Stimulated activated CD4-positive, alpha-beta T cell treated with anti-CD3 and anti-CD28 coated beads, Interleukin-2, amount 100 ng/mL, for 24 hours (primary cell): ENCODE measurements around the gene CPEB4.
A peak's percentile ranks its signal among the peaks of the same experiment; 100 is the strongest.

ENCODE experiments used
- DNase-seq, 2 donors: peaks; one replicate each; pipeline ENCODE4 v3.0.0-alpha.2; 2020

The CPEB4 gene

DNA sequence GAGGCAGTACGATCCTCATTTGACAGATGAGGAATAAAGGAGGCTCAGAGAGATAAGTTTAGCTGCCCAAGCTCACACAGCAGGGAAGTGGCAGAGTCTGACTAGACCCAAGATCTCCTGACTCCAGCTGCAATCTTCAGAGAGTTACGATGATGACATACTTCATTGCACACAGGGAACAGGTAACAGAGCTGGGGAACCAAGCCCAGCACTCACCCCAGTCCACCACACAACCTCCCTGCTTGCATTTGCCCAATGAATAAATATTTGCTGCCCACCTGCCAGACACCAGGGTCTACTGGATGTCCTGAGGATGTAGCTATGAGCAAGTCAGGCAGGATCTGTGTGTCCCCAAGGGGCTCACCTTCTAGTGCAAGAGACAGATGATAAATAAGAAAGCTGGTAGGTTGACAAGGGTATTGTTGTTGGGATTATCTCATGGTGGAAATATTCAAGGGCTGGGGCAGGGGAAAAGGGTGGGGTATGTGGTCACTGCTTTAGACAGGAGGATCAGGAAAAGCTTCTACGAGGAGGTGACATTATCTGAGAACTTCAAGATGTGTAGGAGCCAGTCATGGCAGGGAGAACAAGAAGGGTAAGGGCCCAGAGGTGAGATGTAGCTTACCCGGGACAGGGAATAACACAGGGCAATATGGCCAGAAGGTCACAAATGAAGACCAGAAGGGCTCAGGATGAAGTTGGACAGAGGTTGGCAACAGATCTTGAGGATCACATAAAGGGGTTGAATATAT, 28.6 kb upstream of the CPEB4 start:
- DNase-seq = no peak

DNA sequence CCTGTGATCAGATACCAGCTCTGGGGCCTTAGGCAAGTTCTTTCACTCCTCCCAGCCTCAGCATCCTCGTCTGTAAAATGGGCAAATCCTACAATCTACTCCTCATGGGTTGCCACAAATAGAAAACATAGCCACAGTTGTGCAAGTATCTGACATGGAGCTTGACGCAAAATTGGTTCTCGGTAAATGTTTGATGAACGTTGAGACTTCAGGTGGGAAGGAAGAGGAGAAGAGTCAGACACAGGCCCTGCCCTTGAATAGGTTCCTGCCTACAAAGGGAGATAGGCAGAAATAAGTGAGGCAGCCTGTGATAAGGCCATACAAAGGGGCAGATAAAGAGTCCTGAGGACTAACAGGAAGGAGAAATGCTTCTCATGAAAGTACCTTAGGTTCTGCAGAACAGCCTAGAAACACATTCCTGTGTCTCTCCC, 26.1 kb upstream of the CPEB4 start:
- DNase-seq = no peak

DNA sequence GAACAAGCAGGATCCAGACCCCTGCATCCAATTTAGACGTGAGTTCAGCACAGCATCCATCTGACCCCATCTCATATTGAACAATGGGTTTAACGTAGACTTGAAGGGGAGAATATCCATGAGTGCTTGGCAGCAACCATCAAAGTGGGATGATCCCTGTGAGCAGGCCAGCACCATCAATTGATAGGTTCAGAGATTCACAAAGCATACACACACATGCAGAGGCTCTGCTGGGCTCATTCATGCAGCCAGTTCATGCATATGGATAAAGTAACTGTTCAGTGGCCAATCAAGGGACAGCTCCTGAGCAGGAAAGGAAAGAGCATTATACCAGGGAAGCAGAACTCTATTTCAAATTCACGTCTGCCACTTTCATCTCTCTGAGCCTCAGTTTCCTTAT, 24.8 kb upstream of the CPEB4 start:
- DNase-seq = no peak

DNA sequence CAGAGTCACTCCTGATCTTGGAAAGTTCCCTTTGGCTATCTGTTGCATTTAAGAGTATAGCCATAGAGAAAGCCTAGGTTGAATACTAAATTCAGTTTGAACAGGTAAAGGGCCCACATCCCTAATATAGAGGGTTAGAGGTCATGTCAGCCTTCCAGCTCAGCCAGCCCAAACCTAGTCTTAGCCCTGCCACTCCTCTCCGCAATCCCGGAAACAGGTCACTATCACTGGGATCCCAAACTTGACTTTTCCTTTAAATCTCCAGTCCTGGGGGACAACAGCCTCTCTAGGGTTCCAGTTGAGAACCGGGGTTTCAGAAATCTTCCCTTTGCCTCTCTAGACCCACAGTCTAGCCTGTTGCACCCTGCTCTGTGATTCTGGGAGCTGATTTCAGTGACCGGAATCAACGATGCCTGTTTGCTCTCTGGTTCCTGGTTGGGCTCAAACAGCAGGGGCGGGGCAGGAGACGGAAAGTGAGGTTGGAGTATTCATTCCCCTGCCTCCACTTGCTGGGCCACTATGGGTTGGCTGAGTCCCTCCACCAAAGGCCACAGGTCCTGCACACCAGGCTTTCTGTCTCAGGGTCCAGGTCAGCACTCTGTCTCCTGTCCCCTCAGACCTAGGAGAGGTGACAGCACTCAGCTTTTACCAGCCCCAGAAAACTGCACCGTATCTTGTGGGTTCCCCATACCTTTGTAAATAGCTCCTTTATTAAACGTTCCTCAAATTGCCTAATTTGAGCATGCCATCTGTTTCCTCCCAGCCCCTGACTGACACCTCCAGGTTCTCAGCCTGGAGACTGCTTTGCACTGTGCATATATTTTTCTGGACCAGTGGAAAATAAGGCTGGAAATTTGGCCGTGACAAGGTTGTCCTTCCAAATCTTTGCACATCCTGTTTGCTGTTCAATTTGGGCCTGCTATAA, 23.8 kb upstream of the CPEB4 start:
- DNase-seq = no peak

DNA sequence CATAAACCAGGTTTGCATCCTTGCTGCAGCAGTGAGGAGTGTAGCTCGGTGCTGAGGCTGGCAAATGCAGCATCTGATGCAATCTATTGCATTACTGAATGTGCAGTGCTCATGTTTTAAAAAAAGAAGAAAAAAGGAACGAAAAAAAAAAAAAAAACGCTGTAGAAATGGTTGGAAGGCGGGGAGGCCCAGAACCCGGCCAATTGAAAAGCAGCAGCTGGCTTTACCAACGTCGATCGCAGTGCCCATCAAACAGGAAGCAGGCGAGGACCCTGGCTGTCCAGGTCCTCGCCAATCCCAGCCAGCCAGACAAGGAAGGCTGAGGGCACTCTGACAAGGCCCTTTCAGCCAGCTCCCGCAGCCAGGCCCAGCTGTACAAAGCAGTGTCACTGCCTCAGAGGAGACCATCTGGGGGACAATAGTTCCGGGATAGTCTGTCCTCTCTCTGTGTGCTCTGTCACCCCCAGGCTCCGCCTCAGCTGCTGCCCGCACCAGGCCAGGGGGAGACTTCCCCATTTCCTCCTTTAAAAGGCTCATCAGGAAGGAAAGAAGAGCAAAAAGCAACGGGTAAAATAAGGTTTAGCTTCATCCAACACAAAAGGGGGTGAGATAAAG, 21.8 kb upstream of the CPEB4 start:
- no peak for DNase-seq

DNA sequence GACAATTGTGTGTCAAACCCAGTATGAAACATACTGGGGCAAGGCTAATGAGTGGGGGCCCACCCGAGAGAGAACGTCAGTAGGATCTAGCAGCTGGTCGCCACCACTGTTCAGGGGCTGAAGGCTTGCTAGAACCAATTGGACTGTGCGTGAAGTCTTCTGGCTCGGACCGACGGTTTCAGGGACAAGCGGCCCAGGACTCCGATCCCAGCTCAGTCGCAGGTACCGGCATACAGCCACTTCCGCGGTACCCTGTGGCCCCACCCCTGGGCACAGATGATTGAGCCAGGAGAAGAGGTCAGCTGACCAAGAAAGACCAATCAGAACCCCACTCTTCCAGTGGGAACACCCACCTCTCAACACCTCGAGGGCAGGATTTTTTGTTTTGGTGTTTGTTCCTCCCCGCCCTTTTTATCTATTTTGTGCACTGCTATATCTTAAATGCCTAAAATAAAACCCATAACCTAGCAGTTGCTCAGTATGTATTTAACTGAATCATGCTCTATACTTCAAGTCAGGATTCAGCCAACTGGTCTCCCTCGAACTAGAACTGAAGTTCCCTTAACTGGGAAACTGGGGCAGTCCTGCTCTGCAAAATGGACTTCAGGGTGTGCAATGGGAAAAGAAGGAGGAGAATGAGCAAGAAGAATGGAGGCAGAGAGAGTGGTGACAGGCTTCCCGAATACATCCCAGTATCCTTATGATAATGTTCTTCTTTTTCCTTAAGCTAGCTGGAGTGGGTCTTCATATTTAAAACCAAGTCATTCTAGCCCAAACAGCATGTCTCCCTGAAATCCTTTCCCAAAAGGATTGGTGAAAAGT, 21.1 kb upstream of the CPEB4 start:
- DNase-seq = no peak

DNA sequence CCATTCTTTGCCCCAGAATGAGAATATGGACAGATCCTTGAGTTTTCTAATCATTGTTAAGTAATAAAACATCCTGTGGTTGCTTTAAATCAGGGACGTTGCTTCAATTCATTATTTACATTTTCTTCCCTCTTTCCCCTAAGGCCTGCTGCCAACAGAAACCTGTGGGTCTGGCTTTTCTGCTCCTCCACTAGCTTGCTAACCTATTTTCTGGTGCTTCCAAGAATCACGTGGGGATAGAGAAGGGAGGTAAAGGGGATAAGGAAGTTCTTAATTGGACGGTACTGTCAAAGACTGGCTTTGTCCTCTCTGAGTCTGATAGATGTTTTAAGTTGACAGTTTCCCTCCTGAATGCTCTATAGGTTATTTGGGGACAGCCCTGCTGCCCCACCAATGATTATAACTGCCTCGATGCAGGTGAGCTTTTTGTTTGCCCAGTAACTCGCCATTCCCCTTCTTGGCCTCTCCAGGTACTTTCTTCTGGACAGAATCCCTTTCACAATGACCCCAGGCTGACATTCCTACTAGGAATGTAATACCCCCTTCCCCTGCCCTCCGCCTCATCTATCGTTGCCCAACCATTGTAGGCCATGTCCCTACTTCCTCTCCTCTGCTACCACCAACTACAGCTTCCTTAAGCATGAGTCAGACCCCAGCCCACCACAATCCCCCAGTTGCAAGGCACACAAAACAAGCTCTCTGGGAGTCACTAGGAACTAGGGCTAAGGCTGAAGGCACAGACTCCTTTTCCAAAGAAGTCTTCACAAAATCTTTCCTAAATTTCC, 19.9 kb upstream of the CPEB4 start:
- DNase-seq = no peak

DNA sequence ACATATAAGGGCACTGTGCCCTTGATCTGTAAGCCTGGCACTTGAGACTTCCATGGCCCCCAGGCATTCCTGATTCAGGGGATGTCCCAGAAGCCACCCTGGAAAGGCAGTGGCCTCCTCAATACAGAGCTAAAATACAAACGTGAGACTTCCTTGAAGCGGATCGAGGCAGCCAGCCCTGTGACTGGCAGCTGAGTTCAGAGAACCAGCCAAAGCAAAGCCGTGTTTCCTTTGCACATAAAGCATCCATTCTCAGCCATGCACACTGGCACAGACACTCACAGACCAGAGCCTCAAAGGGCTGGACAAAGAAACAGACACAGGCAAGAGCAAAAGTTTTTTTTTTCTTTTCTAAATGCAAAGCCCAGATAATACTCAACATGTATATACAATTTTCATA, 18.8 kb upstream of the CPEB4 start:
- no peak for DNase-seq

DNA sequence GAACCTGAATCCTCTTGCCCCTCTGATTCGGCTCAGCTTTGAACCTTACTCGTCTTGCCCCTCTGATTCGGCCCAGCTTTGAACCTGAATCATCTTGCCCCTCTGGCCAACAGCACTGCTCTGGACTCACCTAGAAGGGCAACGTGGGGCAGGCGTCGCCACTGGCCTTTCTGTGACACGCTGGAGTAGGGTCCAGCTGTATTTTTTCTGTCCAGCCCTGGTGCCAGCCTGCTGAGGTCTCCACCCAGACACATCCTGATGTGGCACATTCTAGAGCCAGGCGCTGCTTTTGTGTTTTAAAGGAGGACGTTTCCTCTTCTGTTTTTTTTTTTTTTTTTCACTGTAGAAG, 15.2 kb upstream of the CPEB4 start:
- no peak for DNase-seq

DNA sequence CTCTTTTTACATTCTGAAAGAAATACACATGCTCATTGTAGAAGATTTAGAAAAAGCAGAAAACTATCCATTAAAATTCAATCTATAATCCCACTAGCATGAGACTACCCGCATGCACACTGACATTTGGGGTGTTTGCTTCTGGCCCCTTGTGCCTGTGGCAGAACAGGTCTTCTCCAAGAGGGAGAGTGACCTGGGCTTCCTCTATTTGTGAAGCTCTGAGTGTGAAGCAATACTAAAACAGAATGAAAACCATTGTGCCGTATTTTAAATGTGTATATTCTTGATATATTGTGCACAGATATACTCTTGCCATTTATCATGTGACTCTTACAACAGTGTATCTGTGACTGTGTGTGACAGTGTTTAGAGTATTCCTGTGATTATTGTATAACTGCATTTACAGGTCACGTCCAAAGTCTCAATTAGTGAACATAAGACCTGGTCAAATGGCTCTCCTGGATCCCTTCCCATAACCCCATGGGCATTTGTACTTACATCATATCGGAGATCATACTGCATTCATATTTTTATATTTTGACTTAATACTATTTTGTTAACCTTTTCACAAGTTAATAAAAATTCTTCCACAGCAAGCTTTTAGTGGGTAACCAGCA, 14.7 kb upstream of the CPEB4 start:
- no peak for DNase-seq

DNA sequence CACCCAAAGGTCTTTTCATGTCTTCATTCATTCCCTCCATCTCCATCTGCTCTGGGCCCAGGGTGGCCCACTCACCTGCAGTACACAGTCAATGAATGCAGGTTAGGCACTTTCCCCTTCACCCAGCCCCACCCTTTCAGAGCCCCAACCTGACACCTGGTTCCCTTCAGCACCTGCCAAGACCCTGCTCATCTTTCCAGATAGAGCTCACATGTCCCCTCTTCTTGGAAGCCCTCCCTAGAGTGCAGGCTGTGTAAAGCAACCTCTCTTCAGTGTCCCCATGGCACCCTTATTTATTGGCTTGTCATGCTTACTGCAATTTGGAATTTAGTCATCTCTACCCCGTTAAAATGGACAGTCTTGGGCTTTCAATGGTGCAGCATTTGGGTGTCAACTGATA, 13.0 kb upstream of the CPEB4 start:
- no peak for DNase-seq

DNA sequence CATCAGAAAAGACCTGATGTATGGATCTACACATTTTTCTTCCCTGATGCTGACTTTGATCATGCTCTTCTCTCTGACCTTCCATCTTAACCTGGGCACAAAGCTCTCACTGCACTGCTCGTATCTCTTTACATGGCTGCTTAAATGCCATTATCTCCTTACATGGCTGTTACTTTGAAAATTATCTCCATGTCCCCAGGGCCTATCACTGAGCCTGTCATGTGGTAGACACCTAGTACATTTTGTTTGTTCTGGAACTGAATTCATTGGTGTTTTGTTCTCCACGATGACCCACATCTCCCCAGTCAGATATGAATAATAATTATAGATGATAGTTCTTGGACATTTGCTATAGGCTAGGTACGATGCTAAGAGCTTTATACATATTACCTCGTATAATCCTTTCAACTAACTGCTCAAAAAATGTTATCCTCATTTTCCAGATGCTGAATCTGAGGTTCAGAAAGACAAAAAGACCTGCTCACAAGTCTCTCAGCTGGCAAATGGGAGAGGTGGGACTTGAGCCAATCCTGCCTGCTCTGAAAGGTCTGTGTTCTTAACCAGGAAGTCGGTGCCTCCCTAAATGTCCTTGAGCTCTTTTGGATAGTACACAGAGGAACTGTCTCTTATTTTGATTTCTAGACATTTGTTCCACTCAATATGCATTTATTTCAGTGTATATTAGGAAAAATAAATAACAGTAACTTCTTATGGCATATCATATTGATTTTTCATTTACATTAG, 9.8 kb upstream of the CPEB4 start:
- DNase-seq = no peak

DNA sequence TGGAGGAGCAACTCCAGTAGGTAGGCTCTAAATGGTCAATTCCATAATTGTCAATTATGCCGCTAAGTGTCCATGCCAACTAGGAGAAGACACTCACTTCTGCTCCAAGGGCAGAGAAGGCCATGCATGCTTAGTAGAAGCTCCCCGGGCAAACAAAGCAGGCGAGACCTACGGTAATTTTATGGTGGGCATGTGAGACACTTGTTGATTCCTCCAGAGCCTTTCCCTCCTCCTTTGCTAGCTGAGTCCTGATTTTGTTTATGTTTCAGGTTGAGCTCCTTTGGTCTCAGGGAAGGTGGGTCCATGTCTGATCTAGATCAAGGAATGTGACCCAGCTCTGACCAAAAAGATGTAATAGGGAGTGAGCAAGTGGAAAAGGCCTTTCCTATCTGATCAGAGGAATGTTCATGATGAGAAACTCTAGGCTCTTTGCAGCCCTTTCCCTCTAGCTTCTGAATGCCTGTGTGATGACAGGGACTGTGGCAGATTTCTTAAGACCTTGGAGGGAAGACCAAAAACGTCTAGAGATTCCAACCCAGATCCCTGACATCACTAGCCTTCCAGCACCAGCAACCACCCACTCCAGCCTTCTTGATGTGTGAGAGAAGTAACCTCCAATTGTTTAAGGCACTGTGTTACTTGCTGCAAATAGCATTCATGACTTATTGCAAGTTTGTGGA, 7.7 kb upstream of the CPEB4 start:
- DNase-seq = no peak

DNA sequence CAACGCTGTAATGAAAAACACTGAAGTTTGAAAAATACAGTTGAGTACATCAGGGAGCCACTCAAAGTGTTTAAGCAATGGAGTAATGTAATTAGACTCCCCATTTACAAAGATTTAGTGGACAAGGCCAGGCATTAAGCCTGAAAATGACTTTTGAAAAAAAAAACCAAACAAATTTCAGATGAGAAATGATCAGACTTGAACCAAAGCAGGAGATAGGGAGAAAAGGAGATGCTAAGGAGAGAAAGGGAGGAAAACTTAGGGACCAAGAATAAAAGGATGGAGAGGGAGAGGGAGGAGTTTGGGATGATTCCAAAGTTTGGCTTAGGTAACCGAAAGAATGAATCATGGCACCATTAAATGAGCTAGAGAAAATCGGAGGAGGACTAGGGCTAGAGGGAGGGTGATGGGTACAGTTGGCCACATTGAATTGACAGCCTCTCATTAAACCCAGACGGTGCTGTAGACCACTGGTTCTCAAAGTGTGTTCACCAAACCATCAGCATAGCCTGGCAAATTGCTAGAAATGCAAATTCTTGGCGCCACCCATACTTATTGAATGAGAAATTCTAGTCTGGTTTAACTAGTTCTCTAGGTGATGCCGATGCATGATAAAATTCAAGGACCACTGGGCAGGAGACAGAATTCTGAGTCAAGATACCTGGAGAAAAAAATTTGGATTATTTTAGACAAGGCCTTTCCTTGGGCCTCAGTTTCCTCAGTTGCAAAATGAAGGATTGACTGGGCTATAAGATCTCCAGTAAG, 6.2 kb upstream of the CPEB4 start:
- DNase-seq = no peak

DNA sequence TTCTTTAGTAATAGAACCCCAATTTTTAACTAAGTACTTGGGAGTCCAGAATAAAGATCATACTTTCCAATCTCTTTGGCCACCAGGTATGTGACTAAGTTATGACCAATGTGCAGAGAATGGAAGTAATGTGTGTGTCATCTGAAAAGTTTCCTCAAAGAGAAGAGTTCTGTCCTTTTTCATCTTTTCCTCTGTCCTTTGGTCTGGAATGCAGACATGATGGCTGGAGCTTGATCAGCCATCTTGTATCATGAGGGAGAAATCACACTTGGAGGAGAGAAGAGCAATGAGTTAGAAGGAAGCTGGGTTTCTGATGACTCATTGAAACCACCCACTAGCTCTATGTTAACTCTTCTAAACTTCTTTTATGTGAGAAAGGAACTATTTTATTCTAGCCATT, 5.5 kb upstream of the CPEB4 start:
- no peak for DNase-seq

DNA sequence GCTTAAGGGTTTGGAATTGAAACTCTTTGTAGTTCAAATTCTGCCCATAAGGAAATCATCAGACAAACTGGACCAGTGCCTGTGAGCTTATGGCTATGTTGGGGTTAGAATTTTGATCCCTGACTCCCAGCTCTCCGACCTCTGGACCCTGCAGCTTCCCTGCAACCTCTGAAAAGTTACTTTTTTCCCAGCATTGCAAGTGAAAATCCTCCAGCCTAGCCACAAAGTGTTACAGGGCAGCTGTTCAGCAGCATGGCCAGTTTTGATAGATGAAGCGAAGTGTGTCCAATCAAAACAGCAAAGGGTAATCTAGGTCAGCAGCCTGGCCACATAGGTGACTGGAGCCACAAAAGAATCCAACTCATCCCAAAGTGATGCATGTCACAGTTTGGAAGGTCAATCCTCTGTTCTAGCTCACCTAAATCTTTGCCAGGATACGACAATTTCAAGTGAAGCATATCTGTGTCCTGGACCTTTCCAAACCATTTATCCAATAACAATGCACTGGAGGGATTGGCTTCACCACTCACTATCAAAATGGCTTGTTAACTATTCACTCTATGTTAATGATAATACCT, 4.7 kb upstream of the CPEB4 start:
- no peak for DNase-seq

DNA sequence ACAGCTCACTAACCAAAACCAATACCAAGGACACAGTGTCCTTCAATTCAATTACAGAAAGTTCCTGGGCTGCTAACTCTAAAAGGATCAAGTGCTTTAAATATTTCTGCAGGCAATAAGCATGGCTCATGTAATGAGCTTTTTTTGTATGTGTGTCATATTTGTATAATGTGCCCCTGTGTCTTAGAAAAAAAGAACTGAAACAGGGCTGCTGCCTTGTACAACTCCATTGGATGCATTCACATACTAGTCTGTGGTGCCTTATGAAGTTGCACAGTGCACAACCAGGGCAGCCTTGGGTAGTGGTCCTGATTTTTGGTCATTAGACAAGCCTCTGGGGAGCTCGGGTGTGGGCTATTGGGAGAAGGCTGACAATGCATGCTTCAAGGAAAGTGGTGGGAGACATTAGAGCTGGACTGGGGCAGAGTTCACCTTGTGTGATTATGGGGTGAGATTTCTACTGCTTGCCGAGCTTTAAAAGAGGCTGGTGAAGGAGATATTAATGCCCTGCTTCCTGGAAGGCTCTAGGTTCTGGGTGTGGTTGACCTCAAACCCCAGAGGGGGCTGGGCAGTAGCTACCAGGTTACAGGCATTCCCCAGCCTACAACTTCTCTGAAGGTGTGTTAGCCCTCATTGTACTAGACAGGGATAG, 3.6 kb upstream of the CPEB4 start:
- DNase-seq = peak; percentile 25 to 29

DNA sequence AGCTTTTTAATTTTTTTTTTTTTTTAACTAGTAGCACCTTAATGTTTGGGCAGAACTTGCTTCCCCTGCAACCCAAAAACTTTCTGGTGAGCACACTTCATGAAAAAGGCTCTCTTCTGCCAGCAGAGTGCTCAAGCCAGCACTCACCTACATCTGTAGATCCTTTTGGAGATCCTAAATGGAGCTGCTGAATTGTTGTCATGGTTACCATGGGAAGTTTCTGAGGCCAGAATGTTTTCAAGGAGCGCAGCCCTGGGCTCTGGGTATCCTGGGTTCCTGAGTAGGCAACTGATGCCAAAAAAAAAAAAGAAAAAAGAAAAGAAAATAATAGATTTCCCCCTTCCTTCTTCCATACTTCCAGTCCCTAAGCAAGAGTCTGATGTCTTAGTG, 3.1 kb upstream of the CPEB4 start:
- DNase-seq = no peak
